K562 (cell line): ENCODE data around the gene FAM20B. TPM values are rescaled to one million over a fixed set of nuclear protein-coding genes. Genes with fewer than 3 reads are reported as not detected.

Source experiments
- FOSL1 ChIP-seq: fragments of 200-800 bp; sonication (Bioruptor generic); conservative IDR thresholded peaks from 2 replicates; pipeline ENCODE4 v1.6.1; 2016; ENCODE audit warnings: missing genetic modification characterization, missing compliant biosample characterization
- ILF3 ChIP-seq: fragments of 450-650 bp; IDR thresholded peaks from 2 replicates; pipeline ENCODE4 v1.6.1; 2018; ENCODE audit warnings: antibody characterized with exemption, mild to moderate bottlenecking, moderate library complexity, borderline replicate concordance
- JUN ChIP-seq, 2 experiments: sonication (generic) in 1 of 2; formaldehyde crosslinking in 1 of 2; IDR thresholded peaks; 2 replicates each; pipeline versions ENCODE4 v1.6.1 to v1.8.0; 2012 to 2022; ENCODE audit warnings: borderline replicate concordance in 2 of 2, mild to moderate bottlenecking in 2 of 2, improper control_type of control experiment in 1 of 2, low read depth in 1 of 2, low read length in 1 of 2, missing genetic modification reagents in 1 of 2
- POLR2B ChIP-seq: fragments of 450-650 bp; IDR thresholded peaks from 2 replicates; pipeline ENCODE4 v1.6.1; 2018; ENCODE audit warnings: low read depth; ENCODE audit not compliant: partially characterized antibody
- POLR2H ChIP-seq: IDR thresholded peaks from 2 replicates; pipeline ENCODE4 v1.6.1; 2016; ENCODE audit warnings: missing genetic modification characterization, low read depth, mild to moderate bottlenecking, control low read depth, missing compliant biosample characterization, moderate library complexity
- PYGO2 ChIP-seq: fragments of 450-650 bp; IDR thresholded peaks from 2 replicates; pipeline ENCODE4 v1.6.1; 2016; ENCODE audit warnings: mild to moderate bottlenecking, missing genetic modification characterization, moderate library complexity, missing compliant biosample characterization
- SMARCE1 ChIP-seq: fragments of 450-650 bp; IDR thresholded peaks from 2 replicates; pipeline ENCODE4 v1.7.1; 2016; ENCODE audit warnings: mild to moderate bottlenecking
- SREBF1 ChIP-seq: fragments of 150-350 bp; IDR thresholded peaks from 2 replicates; pipeline ENCODE4 v1.6.1; 2014; ENCODE audit warnings: antibody characterized with exemption, low read depth, low read length, borderline replicate concordance
- STAT6 ChIP-seq: sonication (generic); formaldehyde crosslinking; IDR thresholded peaks from 2 replicates; pipeline ENCODE4 v1.8.1; 2023; ENCODE audit warnings: mild to moderate bottlenecking, missing genetic modification reagents
- polyA plus RNA-seq, 8 experiments: library from polyadenylated mRNA; depleted of rRNA in 4 of 8; stranded (reverse) in 5 of 8; unstranded in 3 of 8; fragments of >200 nt; fragmentation: Nextera tagmentation in 2 of 8; fragmentation: Illumina TruSeq in 1 of 8; extraction: Ambion mirVana in 2 of 8; extraction: Trizol in 1 of 8; gene quantifications; 2 replicates each; pipeline versions ENCODE4 v1.2.1 to v1.2.3, GENCODE V29; 2011 to 2014; ENCODE audit warnings: inconsistent platforms in 1 of 8, missing spikeins in 1 of 8
- total RNA-seq, 7 experiments: library from RNA; depleted of rRNA in 6 of 7; stranded (reverse); fragments of >200 nt in 6 of 7; fragmentation: Illumina TruSeq in 2 of 7; extraction: Trizol in 2 of 7; gene quantifications; 2 replicates each; pipeline versions ENCODE4 v1.2.1 to v1.2.3, GENCODE V29; 2011 to 2021; ENCODE audit warnings: low replicate concordance in 1 of 7

The FAM20B gene
- total and polyA plus RNA-seq, 9 of the 15 experiments (the other 6 are each of a cell fraction or from before 2014, with no cell fraction given) = 7.2 to 67.5 (median 42.9) TPM

- no peak for TF ChIP-seq SMARCE1
- TF ChIP-seq ILF3 = no peak
- TF ChIP-seq POLR2H (tag) = 0 out of 2 replicates have a peak, but pooled peaks have one; percentile 16
- TF ChIP-seq SREBF1 = no peak
- TF ChIP-seq PYGO2 (tag) = no peak
- no peak for TF ChIP-seq STAT6 (CRISPR knock-in tag)
- no peak for TF ChIP-seq FOSL1 (tag)
- no peak for TF ChIP-seq JUN (IDR thresholded peaks at IDR 0.05; ENCODE audit: borderline replicate concordance, low read depth, low read length)
- no peak for TF ChIP-seq JUN (CRISPR knock-in tag; IDR thresholded peaks at IDR 0.05; ENCODE audit: borderline replicate concordance)
- TF ChIP-seq POLR2B = no peak
Observed at GRCh38 chr1:179058487-179059483, 33.1 kb downstream of the FAM20B start (continued).
